HG03469 (cell line): ENCODE data around the gene SPARC.

Source experiments
- ATAC-seq: cut with Tn5 transposase; IDR thresholded peaks from one replicate; pipeline ENCODE4 v1.9.1; 2021; ENCODE audit warnings: mild to moderate bottlenecking, moderate library complexity, moderate number of reproducible peaks; ENCODE audit not compliant: unreplicated experiment

Gene SPARC

GRCh38 chr5:151679421-151680155 lies 7.1 kb downstream of the SPARC start:
- ATAC-seq = no peak

- ATAC-seq = no peak
These were observed 8.0 kb downstream of the SPARC start for GRCh38 chr5:151678713-151679112.

GRCh38 chr5:151677776-151678545 lies 8.8 kb downstream of the SPARC start:
- no peak for ATAC-seq

- ATAC-seq = no peak
These were observed 10.0 kb downstream of the SPARC start for GRCh38 chr5:151676719-151677118.

GRCh38 chr5:151676314-151676712 lies 10.4 kb downstream of the SPARC start:
- no peak for ATAC-seq

GRCh38 chr5:151675611-151676313 lies 11.0 kb downstream of the SPARC start:
- ATAC-seq = no peak

- ATAC-seq = no peak
These were observed 11.8 kb downstream of the SPARC start for GRCh38 chr5:151674626-151675610.

GRCh38 chr5:151673421-151673820 lies 13.3 kb downstream of the SPARC start:
- no peak for ATAC-seq

- no peak for ATAC-seq
These were observed 14.2 kb downstream of the SPARC start for GRCh38 chr5:151672516-151672915.

- no peak for ATAC-seq
These were observed 14.8 kb downstream of the SPARC start for GRCh38 chr5:151671950-151672349.

GRCh38 chr5:151670953-151671636 lies 15.6 kb downstream of the SPARC start:
- ATAC-seq = no peak

GRCh38 chr5:151670083-151670686 lies 16.5 kb downstream of the SPARC start:
- ATAC-seq = no peak

- ATAC-seq = no peak
These were observed 19.6 kb downstream of the SPARC start for GRCh38 chr5:151667083-151667482.

- ATAC-seq = no peak
These were observed 21.1 kb downstream of the SPARC start for GRCh38 chr5:151665613-151666012.

- no peak for ATAC-seq
These were observed 21.8 kb downstream of the SPARC start for GRCh38 chr5:151664694-151665585.

GRCh38 chr5:151663617-151664293 lies 23.0 kb downstream of the SPARC start:
- ATAC-seq = no peak

- ATAC-seq = no peak
These were observed 23.9 kb downstream of the SPARC start for GRCh38 chr5:151662805-151663204.
